HCT116 (cell line): ENCODE measurements around the gene BOC. TPM values are rescaled to one million over a fixed set of nuclear protein-coding genes. Genes with fewer than 3 reads are reported as not detected.
A peak's percentile ranks its signal among the peaks of the same experiment; 100 is the strongest.

Experiments used
- ATAC-seq: fragments of 200-7000 bp; cut with Tn5 transposase; 2 replicates; pipeline ENCODE4 v1.9.1; 2020; ENCODE audit warnings: mild to moderate bottlenecking, moderate library complexity
- BruUV-seq: library from RNA; stranded (reverse); fragments of 400-500 nt; replicated peaks from 2 replicates; lab custom pipeline; 2021; lab: Mats Ljungman, UMichigan
- CTCF ChIA-PET: fragments of 300-600 bp; sonication (Branson Sonifier 250); formaldehyde crosslinking; loops from one replicate; lab custom pipeline; 2021; ENCODE audit warnings: antibody characterized with exemption; lab: Charles Lee
- POLR2A ChIA-PET: fragments of 300-600, 350-600 bp; sonication (Branson Sonifier 250); formaldehyde crosslinking; loops from one replicate; lab custom pipeline; 2021; ENCODE audit warnings: antibody characterized with exemption; lab: Charles Lee
- RAD21 ChIA-PET, 2 experiments: fragments of 300-600 bp; sonication (Branson Sonifier 250); formaldehyde crosslinking; loops; one replicate each; lab custom pipeline; 2023; ENCODE audit warnings: low total read pairs in 2 of 2; ENCODE audit not compliant: uncharacterized antibody in 2 of 2, unreplicated experiment in 2 of 2, low non-redundant PET in 1 of 2; lab: Charles Lee
- DNase-seq: peaks from one replicate; pipeline ENCODE4 v3.0.0-alpha.2; 2010; ENCODE audit warnings: low read depth, low spot score
- H2AFZ ChIP-seq: fragments of 200-600 bp; shearing (Covaris generic), sonication (generic); 2 replicates; pipeline ENCODE4 v1.6.1; 2017; ENCODE audit warnings: low read depth, mixed run types, mixed read lengths, antibody characterized with exemption, low read length; ENCODE audit not compliant: poor library complexity, severe bottlenecking
- H3K27ac ChIP-seq: 2 replicates; pipeline ENCODE4 v1.5.1; 2012; ENCODE audit warnings: low read depth, low read length
- H3K27me3 ChIP-seq: fragments of 200-600 bp; sonication (generic); 2 replicates; pipeline ENCODE4 v1.6.1; 2016; ENCODE audit warnings: mixed run types, low read length, mixed read lengths; ENCODE audit not compliant: insufficient read depth
- H3K36me3 ChIP-seq, 2 experiments: fragments of 200-500 bp in 1 of 2; fragments of 200-600 bp in 1 of 2; sonication (Bioruptor generic) in 1 of 2; sonication (generic) in 1 of 2; 2 replicates each; pipeline versions ENCODE4 v1.5.1 to v1.6.1; 2014 to 2016; ENCODE audit warnings: low read length in 2 of 2, inconsistent platforms in 1 of 2, mixed read lengths in 1 of 2, mixed run types in 1 of 2; ENCODE audit not compliant: insufficient read depth in 2 of 2, control insufficient read depth in 1 of 2
- H3K4me1 ChIP-seq, 2 experiments: fragments of 200-600 bp in 1 of 2; sonication (generic) in 1 of 2; 2 replicates each; pipeline versions ENCODE4 v1.5.1 to v1.6.1; 2012 to 2017; ENCODE audit warnings: low read length in 2 of 2, inconsistent platforms in 1 of 2, mild to moderate bottlenecking in 1 of 2, mixed read lengths in 1 of 2, mixed run types in 1 of 2, moderate library complexity in 1 of 2; ENCODE audit not compliant: insufficient read depth in 2 of 2, control insufficient read depth in 1 of 2
- H3K4me2 ChIP-seq: fragments of 200-600 bp; sonication (generic); 2 replicates; pipeline ENCODE4 v1.6.1; 2017; ENCODE audit warnings: mixed run types, low read length, mixed read lengths
- H3K4me3 ChIP-seq, 2 experiments: fragments of 200-600 bp in 1 of 2; sonication (generic) in 1 of 2; replicated peaks in 1 of 2; 2 replicates each; pipeline ENCODE4 v1.5.1; 2011 to 2016; ENCODE audit warnings: low read length in 2 of 2, control low read depth in 1 of 2, low read depth in 1 of 2, mild to moderate bottlenecking in 1 of 2, mixed read lengths in 1 of 2, mixed run types in 1 of 2
- H3K79me2 ChIP-seq: fragments of 200-600 bp; sonication (generic); 2 replicates; pipeline ENCODE4 v1.6.1; 2017; ENCODE audit warnings: mild to moderate bottlenecking, mixed run types, low read length, moderate library complexity, mixed read lengths; ENCODE audit not compliant: insufficient read depth
- H3K9ac ChIP-seq: fragments of 200-600 bp; sonication (generic); 2 replicates; pipeline ENCODE4 v1.6.1; 2016; ENCODE audit warnings: low read length, mixed read lengths
- H3K9me2 ChIP-seq: fragments of 200-600 bp; sonication (generic), shearing (Covaris generic); 2 replicates; pipeline ENCODE4 v1.6.1; 2017; ENCODE audit warnings: mixed run types, mild to moderate bottlenecking, moderate library complexity; ENCODE audit not compliant: insufficient read depth
- H3K9me3 ChIP-seq, 2 experiments: fragments of 200-500 bp in 1 of 2; fragments of 200-600 bp in 1 of 2; sonication (Bioruptor generic) in 1 of 2; sonication (generic) in 1 of 2; 2 replicates each; pipeline ENCODE4 v1.6.1; 2014 to 2017; ENCODE audit warnings: low read length in 2 of 2, mixed read lengths in 2 of 2, inconsistent platforms in 1 of 2, low read depth in 1 of 2, mild to moderate bottlenecking in 1 of 2, mixed run types in 1 of 2, moderate library complexity in 1 of 2; ENCODE audit not compliant: control insufficient read depth in 1 of 2, insufficient read depth in 1 of 2
- H4K20me1 ChIP-seq: fragments of 200-600 bp; sonication (generic), shearing (Covaris generic); 2 replicates; pipeline ENCODE4 v1.6.1; 2017; ENCODE audit warnings: mixed run types, mild to moderate bottlenecking, moderate library complexity; ENCODE audit not compliant: insufficient read depth
- EZH2 ChIP-seq: fragments of 200-600 bp; sonication (generic); IDR thresholded peaks from 2 replicates; pipeline ENCODE4 v1.6.1; 2017; ENCODE audit warnings: antibody characterized with exemption, mixed run types
- FOSL1 ChIP-seq: IDR thresholded peaks from 2 replicates; pipeline ENCODE4 v1.6.1; 2012; ENCODE audit warnings: low read depth
- JUND ChIP-seq: IDR thresholded peaks from 2 replicates; pipeline ENCODE4 v1.6.1; 2012
- RAD21 ChIP-seq: IDR thresholded peaks from 2 replicates; pipeline ENCODE4 v1.6.1; 2012; ENCODE audit warnings: low read depth, mild to moderate bottlenecking
- SRF ChIP-seq: IDR thresholded peaks from 2 replicates; pipeline ENCODE4 v1.6.1; 2012; ENCODE audit warnings: low read depth
- YY1 ChIP-seq: IDR thresholded peaks from 2 replicates; pipeline ENCODE4 v1.6.1; 2011; ENCODE audit warnings: low read length, low read depth, moderate library complexity, mild to moderate bottlenecking; ENCODE audit not compliant: insufficient replicate concordance; ENCODE audit errors: extremely low read depth
- ZFX ChIP-seq: fragments of 450-650 bp; IDR thresholded peaks from 2 replicates; pipeline ENCODE4 v1.6.1; 2017
- ZNF274 ChIP-seq: fragments of 200-500 bp; sonication (Bioruptor generic); IDR thresholded peaks from 2 replicates; pipeline ENCODE4 v1.6.1; 2014; ENCODE audit warnings: mild to moderate bottlenecking, low read depth, low read length, inconsistent platforms
- intact Hi-C: fragments of 100-400 bp; cut with micrococcal nuclease; formaldehyde crosslinking; loops from 2 replicates; pipeline ENCODE4 v1.10.0; 2022
- total RNA-seq: library from RNA; stranded (reverse); gene quantifications from one replicate; pipeline ENCODE4 v1.2.1, GENCODE V29; 2021; ENCODE audit not compliant: unreplicated experiment
- TF ChIP-seq, protein P1 (sequence below): IDR thresholded peaks from 2 replicates; pipeline ENCODE4 v1.6.1; 2012
- TF ChIP-seq, protein P2 (sequence below), 3 experiments: fragments of 200-600 bp in 1 of 3; sonication (generic) in 1 of 3; IDR thresholded peaks in 2 of 3; conservative IDR thresholded peaks in 1 of 3; 2 replicates each; pipeline ENCODE4 v1.5.1; 2012 to 2017; ENCODE audit warnings: low read depth in 2 of 3, low read length in 2 of 3, antibody characterized with exemption in 1 of 3, borderline replicate concordance in 1 of 3, control low read depth in 1 of 3, mild to moderate bottlenecking in 1 of 3, mixed read lengths in 1 of 3, mixed run types in 1 of 3, moderate library complexity in 1 of 3; ENCODE audit not compliant: insufficient read depth in 1 of 3

BOC gene
- total RNA-seq, 1 experiment from 2014 or later, result 3.3 TPM

DNA sequence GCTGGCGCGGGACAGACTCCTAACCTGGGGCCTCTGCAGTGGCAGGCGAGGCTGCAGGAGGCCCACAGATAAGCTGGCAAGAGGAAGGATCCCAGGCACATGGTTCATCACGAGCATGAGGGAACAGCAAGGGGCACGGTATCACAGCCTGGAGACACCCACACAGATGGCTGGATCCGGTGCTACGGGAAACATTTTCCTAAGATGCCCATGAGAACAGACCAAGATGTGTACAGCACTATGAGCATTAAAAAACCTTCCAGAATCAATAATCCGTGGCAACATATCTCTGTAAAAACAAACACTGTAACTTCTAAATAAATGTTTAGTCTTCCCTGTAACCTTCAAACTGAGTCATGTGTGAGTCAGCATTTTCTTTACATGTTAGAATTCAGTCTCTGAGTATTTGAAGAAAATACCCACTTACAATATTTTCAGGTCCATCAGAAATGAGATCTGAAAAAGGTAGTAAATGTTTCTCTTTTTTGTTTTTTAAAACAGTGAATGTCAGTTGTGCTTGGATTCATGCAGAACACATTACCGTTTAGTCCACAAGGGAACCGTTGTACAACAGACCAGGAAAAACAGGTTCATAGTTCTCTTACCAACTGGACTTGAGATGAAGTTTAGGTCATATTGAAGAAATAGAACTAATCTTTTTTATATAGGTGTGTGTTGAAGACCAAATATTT lies 75.9 kb downstream of the BOC start (continued):
- TF ChIP-seq, protein P1, sequence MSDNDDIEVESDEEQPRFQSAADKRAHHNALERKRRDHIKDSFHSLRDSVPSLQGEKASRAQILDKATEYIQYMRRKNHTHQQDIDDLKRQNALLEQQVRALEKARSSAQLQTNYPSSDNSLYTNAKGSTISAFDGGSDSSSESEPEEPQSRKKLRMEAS, result no peak
- TF ChIP-seq JUND, result peak; percentile 35; the same call in 1 of the 2 replicates
- no peak for TF ChIP-seq EZH2
- no peak for TF ChIP-seq YY1
- TF ChIP-seq SRF, result no peak
- no peak for TF ChIP-seq ZFX
- TF ChIP-seq FOSL1, result peak; percentile 62; the same call in 1 of the 2 replicates

DNA sequence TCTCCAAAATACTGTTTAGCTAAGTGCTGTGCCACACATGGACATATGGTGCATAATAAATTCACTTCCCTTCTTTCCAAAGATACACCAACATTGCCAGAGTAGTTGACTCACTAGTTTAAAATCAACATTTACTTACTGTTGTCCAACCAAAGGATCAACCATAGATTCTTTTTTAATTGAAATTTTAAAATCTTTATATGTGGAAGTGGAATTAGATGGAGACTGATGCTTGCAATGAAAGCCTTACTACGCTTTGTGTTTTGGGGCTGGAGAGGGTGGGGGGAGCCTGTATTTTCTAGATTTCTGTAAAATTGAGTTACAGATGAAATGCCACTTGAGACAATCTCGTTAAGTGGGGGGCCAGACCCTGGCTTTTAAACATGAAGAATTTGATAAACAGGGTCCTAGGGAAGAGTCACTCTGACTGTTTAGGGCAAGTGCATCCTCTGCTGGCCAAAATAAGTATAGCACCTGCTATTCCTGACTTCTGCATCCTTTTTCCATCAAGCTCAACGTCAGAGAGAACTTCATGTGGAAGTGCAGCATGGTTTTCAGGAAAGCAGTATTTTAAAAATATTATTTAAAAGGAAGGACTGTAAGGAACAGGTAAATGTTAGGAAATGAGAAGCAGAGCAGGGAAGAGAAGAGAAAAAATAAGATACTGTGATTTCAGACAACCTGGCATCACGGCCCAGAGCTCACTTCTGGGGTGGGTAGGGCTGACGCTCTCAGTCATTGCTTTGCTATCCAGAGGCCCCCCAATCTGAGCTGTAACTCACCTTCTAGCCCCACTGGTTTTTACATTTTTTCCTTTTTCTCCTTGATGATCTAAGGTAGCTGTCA lies 76.7 kb downstream of the BOC start:
- Histone ChIP-seq H4K20me1 (no peaks in the 10 kb centered on the region), H3K9ac (no peak overlapping the region), H3K9me3 (no peaks in the 10 kb centered on the region), H3K4me2 (no peak overlapping the region), H3K9me2 (no peaks in the 10 kb centered on the region), H3K36me3 (no peaks in the 10 kb centered on the region), H3K27ac (no peak overlapping the region), H3K4me1 (peaks cover 8 to 11% of the 10 kb centered on the region in 2 experiments; a peak in 3 of 4 replicates), H2AFZ (no peak overlapping the region), H3K79me2 (no peaks in the 10 kb centered on the region), H3K4me3 (no peak overlapping the region), H3K27me3 (no peaks in the 10 kb centered on the region)
- TF ChIP-seq, protein P1, result 0 out of 2 replicates have a peak, but pooled peaks have one; percentile 10
- TF ChIP-seq RAD21 (peak; percentile 96), ZNF274 (no peak)
- TF ChIP-seq, protein P2, sequence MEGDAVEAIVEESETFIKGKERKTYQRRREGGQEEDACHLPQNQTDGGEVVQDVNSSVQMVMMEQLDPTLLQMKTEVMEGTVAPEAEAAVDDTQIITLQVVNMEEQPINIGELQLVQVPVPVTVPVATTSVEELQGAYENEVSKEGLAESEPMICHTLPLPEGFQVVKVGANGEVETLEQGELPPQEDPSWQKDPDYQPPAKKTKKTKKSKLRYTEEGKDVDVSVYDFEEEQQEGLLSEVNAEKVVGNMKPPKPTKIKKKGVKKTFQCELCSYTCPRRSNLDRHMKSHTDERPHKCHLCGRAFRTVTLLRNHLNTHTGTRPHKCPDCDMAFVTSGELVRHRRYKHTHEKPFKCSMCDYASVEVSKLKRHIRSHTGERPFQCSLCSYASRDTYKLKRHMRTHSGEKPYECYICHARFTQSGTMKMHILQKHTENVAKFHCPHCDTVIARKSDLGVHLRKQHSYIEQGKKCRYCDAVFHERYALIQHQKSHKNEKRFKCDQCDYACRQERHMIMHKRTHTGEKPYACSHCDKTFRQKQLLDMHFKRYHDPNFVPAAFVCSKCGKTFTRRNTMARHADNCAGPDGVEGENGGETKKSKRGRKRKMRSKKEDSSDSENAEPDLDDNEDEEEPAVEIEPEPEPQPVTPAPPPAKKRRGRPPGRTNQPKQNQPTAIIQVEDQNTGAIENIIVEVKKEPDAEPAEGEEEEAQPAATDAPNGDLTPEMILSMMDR (IDR thresholded peaks at IDR 0.05 in 2 of 3, conservative IDR thresholded peaks at IDR 0.05 in 1 of 3; ENCODE audit: borderline replicate concordance in 1 of 3, insufficient read depth in 1 of 3, low read depth in 2 of 3, low read length in 2 of 3), result peak; percentile 94 to 97 (median 97)
- BruUV-seq, result no TSS peak
- ChIA-PET CTCF (interaction anchor here (0.7 to 4.7 kb wide), 22 partner anchors 9 to 645 kb away, joined by 3 to 42 read pairs (median 4); a partner anchor contains a TSS), RAD21 (interaction anchor here in 1 of 2 experiments (0.6 to 1.5 kb wide), 3 partner anchors 222 to 253 kb away, joined by 3 read pairs; no protein-coding TSS in a partner anchor), POLR2A (no interaction called here)
- intact Hi-C loops, result loop anchor here (1.0 to 2.0 kb wide), 4 partner anchors 152 to 645 kb away; no protein-coding TSS in a partner anchor
- DNase-seq (peak; percentile 57), ATAC-seq (peak; percentile 66)
